Keratinocyte (primary cell): ENCODE measurements around the gene BCO2.

ENCODE experiments used
- EZH2 ChIP-seq: IDR thresholded peaks from one replicate; pipeline ENCODE4 v1.6.1; 2012; ENCODE audit warnings: inconsistent platforms, mild to moderate bottlenecking, low read length, moderate library complexity
- TF ChIP-seq, protein P1 (sequence below), 3 experiments: IDR thresholded peaks in 1 of 3; conservative IDR thresholded peaks in 1 of 3; optimal IDR thresholded peaks in 1 of 3; 2 replicates in 2 of 3; 3 replicates in 1 of 3; pipeline versions ENCODE3 to v1.5.1; 2011; ENCODE audit warnings: low read length in 3 of 3, mild to moderate bottlenecking in 3 of 3, moderate library complexity in 2 of 3, control low read depth in 1 of 3, inconsistent platforms in 1 of 3; ENCODE audit not compliant: insufficient read depth in 2 of 3; ENCODE audit errors: extremely low read depth in 1 of 3

DNA sequence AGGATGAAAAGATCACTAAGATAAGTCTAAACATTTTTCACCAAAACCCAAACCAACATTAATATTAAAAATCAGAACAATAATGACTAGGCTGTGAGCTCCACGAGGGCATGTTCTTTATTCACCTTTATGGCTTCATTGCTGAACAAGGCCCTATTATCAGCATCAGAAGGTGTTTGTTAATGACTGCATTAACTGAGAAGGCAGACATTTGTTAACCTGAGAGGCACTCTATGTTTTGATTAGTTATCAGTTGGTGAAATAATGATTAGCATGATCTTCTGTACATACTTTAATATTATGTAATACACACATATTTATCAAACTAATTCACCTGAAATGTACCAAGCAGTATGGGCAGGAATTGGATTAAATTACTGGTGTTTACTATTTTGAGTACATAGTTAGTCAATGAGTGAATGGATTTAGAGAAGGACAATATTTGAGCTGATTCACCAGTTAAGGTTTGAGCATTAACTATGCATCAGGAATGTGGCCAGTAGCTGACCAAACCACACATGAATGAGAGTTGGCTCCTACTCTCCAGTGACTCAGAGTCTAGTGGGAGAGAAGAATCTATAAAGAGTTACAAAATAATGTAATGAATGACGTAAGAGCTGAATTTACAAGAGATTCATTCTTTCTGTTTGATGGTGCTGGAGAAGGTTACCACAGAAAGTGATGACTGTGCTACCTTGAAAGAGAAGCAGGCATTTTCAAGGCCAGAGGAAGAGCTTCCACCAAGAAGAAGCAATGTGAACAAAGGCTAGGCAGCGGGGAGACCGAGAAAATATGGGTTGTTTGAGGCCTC, 18.2 kb upstream of the BCO2 start:
- TF ChIP-seq, protein P1, sequence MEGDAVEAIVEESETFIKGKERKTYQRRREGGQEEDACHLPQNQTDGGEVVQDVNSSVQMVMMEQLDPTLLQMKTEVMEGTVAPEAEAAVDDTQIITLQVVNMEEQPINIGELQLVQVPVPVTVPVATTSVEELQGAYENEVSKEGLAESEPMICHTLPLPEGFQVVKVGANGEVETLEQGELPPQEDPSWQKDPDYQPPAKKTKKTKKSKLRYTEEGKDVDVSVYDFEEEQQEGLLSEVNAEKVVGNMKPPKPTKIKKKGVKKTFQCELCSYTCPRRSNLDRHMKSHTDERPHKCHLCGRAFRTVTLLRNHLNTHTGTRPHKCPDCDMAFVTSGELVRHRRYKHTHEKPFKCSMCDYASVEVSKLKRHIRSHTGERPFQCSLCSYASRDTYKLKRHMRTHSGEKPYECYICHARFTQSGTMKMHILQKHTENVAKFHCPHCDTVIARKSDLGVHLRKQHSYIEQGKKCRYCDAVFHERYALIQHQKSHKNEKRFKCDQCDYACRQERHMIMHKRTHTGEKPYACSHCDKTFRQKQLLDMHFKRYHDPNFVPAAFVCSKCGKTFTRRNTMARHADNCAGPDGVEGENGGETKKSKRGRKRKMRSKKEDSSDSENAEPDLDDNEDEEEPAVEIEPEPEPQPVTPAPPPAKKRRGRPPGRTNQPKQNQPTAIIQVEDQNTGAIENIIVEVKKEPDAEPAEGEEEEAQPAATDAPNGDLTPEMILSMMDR (optimal IDR thresholded peaks at IDR 0.05 in 1 of 3, IDR thresholded peaks at IDR 0.05 in 1 of 3, conservative IDR thresholded peaks at IDR 0.05 in 1 of 3; ENCODE audit: extremely low read depth in 1 of 3, insufficient read depth in 2 of 3, low read length in 3 of 3), result no peak
- TF ChIP-seq EZH2, result no peak
